ENCODE data around the gene HTRA3.

Gene HTRA3

DNA sequence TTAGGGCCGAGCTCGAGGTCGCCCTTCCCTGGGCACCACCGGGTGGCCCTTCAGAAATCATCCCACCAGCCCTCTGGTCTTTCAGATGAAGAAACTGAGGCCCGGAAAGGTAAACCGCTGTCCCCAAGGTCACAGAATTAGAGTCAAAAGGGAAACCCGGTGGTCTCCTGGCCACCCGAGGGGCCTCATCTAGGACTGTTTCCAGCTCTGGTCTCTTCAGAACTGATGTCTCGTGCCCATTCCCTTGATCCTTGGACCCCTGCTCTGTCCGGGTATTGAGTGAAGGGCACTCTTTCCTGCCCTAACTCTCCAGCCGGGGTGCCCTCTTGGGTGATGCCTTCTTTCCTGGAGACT, 841 bp downstream of the HTRA3 start:
- no peak for DNase-seq

DNA sequence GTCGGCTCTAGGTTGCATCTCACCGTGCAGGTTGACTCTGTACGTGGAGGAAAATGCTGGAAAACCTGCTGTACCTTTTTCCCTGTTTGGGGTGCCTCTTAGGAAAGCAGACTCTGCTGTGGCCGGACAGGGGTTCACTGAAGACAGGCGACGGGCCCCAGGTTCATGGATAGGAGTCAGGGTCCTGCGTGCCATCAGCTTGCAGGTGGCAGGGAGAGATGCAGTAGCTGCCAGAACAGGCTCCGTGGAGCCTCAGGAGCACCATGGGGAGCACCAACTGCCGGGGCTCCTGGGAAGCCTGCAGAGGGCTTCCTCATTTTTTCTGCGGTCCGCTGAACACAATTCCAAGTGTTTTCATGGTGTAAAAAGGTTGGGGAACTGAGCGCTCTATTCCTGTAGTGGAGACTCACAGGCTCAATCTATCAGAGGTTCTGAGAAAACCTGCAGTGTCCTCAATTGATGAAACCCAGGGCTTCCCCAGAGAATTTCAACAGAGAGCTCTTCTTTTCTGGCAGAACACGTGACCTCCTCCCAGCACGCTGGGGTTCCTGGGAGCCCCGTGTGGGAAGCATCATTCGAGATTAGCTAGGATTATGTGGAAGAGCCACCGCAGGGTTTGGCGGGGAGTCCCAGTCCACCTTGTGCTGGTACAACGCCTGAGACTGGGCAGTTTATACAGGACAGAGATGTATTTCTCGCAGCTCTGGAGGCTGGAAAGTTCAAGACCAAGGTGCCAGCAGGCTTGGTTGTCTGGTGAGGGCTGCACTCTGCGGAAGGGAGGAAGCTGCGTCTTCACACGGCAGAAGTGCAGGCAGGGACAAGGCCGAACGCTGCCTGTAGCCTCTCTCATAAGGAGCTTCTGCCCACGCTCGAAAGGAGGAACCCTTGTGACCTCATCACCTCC, 1.6 kb downstream of the HTRA3 start:
- no peak for DNase-seq

DNA sequence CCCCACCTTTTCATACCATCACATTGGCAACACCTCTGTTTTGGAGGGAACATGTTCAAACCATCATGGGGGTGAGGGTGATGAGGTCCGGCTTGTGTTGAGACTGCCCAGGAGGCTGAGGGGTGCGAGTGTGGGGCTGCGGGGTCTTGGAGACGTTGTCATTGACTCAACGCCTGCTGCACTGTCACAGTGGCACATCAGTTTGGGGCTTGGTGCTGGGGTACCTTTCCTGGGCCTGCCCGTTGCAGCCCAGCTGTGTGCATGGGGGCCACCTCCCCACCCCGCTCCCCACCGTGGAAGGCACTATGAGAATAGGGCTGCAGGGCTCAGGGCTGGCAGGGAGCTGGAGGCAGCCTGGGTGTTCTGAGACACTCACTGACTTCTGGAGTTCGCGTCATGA, 2.3 kb downstream of the HTRA3 start:
- DNase-seq, result no peak

- DNase-seq, result no peak
Measured at GRCh38 chr4:8272472-8273428, 3.2 kb downstream of the HTRA3 start.

DNA sequence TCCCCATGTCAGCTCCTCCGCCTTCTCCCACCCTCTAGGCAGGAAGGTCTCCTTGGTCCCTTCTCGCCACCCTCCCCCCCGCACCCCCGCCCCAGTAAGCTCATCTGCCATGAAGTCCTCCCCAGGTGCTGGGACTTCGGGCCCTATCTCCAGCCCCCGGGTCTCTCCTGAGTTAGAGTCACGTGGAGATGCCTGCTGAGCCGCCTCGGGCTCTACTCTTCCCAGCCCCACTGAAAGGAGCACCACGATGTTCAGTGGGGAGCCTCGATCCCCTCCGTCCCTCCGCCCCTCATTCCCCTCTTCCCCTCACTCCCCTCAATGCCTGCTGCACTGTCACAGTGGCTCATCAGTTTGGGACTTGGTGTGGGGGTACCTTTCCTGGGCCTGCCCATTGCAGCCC, 3.9 kb downstream of the HTRA3 start:
- DNase-seq, result no peak

- DNase-seq, result no peak
Measured at GRCh38 chr4:8274066-8274652, 4.6 kb downstream of the HTRA3 start.

GRCh38 chr4:8274765-8275547, 5.4 kb downstream of the HTRA3 start:
- DNase-seq, result no peak

DNA sequence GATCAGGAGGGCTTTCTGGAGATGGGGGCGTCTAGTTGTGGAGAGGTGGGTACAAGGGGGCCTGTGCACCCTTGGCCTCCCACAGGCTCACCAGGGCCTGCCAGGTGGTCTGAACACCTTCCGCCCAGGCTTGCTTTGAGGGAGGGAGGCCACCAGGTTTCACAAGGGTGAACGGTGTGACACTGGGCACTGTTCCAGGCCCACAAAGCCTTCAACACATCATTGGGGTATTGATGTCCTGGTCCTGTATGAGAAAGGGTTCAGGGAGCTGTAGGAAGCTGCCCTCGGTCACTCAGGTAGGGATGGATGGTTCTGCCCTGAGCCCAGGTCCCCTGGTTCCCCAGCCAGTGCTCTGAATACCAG, 6.0 kb downstream of the HTRA3 start:
- DNase-seq, result no peak

- no peak for DNase-seq
Measured at GRCh38 chr4:8276358-8277240, 7.0 kb downstream of the HTRA3 start.

GRCh38 chr4:8277356-8278008, 7.9 kb downstream of the HTRA3 start:
- DNase-seq, result no peak

DNA sequence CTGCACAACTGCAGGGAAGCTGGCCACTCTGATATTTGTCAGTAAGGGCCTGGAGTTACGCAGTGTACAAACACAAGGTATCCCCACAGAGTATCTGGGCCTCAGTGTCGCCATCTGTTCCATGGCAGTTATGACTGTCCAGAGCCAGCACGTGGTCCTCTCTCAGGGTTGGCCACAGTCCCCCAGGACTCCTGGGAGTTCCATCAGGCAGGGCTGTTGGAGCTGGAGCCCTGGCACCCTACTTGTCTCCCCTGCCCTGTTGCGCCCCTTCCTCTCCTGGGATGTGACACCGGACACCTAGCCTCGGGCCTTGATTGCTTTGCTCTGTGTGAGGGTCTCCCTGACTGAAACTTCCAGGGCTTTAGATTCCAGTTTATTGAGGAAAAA, 8.4 kb downstream of the HTRA3 start:
- DNase-seq, result no peak

GRCh38 chr4:8278421-8279287, 9.1 kb downstream of the HTRA3 start:
- no peak for DNase-seq

DNA sequence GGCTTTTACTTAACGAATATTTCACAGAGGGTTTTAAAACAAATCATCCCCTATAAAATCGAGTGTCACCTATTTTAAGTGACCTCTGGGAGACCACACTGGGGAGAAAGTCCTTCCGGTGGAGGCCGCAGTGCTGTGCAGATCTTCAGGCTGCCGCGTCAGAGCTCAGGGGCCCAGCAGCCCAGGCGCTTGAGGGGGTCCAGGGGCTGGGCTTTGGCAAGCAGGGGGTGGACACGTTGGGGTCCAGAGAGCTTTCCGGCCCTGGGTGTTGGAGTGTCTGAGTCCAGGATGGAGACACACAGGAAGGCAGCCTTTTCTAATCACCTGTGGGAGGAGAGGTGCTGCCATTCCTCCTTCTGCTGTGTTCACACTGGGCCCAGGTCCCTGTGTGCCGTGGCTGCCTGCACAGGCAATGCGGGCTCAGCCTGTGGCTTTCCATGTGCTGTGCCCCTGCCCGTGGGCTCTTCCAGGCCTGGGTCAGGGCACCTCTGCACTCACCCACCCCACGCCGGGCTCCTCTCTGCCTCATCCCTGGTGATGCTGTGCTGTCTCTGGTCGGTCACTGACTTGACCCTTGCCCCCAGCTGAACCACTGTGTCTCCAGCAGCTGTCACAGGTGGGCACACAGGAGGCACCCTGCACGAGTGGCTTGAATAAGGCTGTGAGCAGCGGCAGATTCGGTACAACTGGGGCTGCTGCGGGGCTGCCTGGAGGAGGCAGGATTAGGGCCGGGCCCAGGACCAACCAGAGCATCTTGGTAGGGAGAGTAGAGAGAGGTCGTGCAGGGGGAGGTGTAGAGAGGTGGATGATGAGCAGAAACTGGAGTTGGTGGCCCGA, 10.0 kb downstream of the HTRA3 start:
- no peak for DNase-seq

- no peak for DNase-seq
Measured at GRCh38 chr4:8280158-8280875, 10.8 kb downstream of the HTRA3 start.

DNA sequence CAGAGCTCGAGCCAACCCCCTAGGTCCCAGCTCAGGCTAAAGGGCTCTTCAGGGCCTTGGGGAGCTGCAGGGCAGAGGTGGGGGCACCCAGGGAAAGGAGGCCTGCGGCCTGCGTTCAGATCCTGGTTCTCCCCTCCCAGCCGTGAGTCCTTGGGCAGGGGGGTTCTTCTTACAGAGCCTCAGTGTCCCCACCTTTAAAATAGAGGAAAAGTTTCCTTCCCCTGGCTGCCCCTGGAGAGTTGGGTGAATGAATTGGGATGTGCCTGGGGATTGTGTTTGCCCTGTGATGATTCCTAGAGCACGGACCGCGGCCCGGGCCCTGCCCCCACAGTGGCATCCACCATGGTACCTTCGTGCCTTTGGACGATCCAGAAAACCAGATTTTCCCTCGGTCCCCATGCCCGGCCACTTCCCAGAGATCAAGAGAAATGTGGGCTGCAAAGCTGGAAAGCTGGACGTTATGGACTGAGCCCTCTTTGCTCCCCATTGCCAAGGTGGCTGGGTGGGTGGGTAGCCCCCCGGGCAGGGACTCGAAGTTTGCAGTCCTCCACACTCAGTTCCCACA, 11.4 kb downstream of the HTRA3 start:
- no peak for DNase-seq

- DNase-seq, result no peak
Measured at GRCh38 chr4:8281519-8282133, 12.1 kb downstream of the HTRA3 start.

DNA sequence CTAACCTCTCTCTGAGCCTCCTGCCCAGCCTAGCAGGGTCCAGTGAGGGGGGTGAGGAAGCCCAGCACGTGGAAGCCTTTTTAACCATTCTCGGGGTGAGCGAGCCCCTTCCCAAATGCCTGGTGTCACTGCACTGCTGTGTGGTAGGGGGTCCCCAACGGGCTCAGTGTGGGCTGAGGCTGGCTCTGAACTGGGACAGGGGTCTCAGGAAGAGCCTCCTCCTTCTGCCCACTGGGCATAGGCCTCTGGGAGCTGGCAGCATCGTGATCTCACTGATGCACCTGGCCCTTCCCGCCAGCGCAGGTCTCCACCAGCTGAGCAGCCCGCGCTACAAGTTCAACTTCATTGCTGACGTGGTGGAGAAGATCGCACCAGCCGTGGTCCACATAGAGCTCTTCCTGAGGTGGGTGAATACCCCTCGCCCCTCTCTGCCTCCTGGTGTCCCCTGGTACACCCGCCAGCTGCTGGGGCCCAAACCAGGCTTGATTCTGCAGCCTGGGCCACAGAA, 12.6 kb downstream of the HTRA3 start:
- DNase-seq, result no peak

Data from SHP77 treated with DMSO at 0.1 percent for 48 hours (cell line).